Activated T-cell treated with anti-CD3 and anti-CD28 coated beads, Interleukin-2, amount 50 U/mL, for 72 hours (primary cell): Measurements from ENCODE around the gene SRPK2. TPM values are rescaled to one million over a fixed set of nuclear protein-coding genes. Genes with fewer than 3 reads are reported as not detected.

ENCODE experiments used
- ATAC-seq, 2 donors: fragments of 150-1000 bp; cut with Tn5 transposase; replicated peaks in 1 of 2; 2 replicates each; pipeline ENCODE4 v1.10.0; 2021; ENCODE audit warnings: moderate library complexity in 2 of 2, mild to moderate bottlenecking in 1 of 2
- DNase-seq, 2 donors: peaks; one replicate each; pipeline ENCODE4 v3.0.0; 2021 to 2022; ENCODE audit warnings: mixed read lengths in 1 of 2
- H3K27ac Mint-ChIP-seq: one replicate; pipeline ENCODE4 v1.8.0; 2022; ENCODE audit warnings: mild to moderate bottlenecking, moderate library complexity, mixed read lengths
- H3K27me3 Mint-ChIP-seq: one replicate; pipeline ENCODE4 v1.8.0; 2022; ENCODE audit warnings: low read depth, mixed read lengths
- H3K36me3 Mint-ChIP-seq, 2 donors: one replicate each; pipeline ENCODE4 v1.8.0; 2022; ENCODE audit warnings: mixed read lengths in 2 of 2, mild to moderate bottlenecking in 1 of 2; ENCODE audit not compliant: insufficient read depth in 2 of 2
- H3K4me1 Mint-ChIP-seq: one replicate; pipeline ENCODE4 v1.8.0; 2022; ENCODE audit warnings: low read depth, mixed read lengths
- H3K4me3 Mint-ChIP-seq, 2 donors: one replicate each; pipeline ENCODE4 v1.8.0; 2022; ENCODE audit warnings: mild to moderate bottlenecking in 2 of 2, mixed read lengths in 2 of 2, moderate library complexity in 2 of 2
- H3K9me3 Mint-ChIP-seq, 2 donors: one replicate each; pipeline ENCODE4 v1.8.0; 2022; ENCODE audit warnings: mixed read lengths in 2 of 2
- total RNA-seq, 2 donors: library from RNA; stranded (reverse); gene quantifications; one replicate each; pipeline ENCODE4 v1.2.3, GENCODE V29; 2022

SRPK2 gene
- total RNA-seq, 2 donors from 2014 or later = 45.4 to 51.0 TPM

DNA sequence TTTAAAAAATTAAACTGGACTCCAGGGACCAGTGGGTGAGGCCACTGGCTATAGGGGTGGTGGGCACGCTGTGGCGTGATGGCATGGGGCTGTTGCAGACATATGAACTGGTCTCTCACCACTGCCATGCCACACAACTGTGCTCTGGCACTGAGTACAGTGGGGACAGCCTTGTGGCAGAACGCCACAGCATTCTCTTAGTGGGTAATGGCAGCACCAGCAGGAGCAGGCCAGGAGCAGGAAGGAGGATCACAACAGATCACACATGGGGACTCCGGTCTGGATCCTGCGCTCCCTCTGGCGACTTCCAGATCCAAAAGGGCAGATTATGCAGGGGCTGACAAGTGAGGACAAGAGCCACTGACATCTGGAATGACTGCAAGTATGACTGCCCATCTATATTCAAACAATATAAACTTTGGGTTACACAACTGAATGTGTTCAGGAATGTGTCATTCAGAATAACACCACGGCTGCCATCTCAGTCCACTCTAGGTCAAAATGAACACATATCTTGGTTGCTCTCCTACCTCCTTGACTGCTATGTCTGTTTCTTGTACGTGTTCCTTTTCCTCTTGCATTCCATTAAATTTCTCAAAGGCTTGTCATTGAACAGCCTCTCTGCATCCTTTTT lies 198.7 kb downstream of the SRPK2 start:
- Mint-ChIP-seq H3K27ac (no peak overlapping the region), H3K4me3 (no peak overlapping the region), H3K9me3 (peaks cover 0 to 1% of the 10 kb centered on the region in 2 donors), H3K36me3 (peaks cover 0 to 2% of the 10 kb centered on the region in 2 donors), H3K4me1 (peaks cover 21% of the 10 kb centered on the region), H3K27me3 (no peaks in the 10 kb centered on the region)
- no peak for ATAC-seq
- DNase-seq = no peak

- peaks cover 0 to 1% of the 10 kb centered on the region in 2 donors for H3K9me3 Mint-ChIP-seq
- H3K27ac Mint-ChIP-seq = peak overlapping the region; percentile 45
- H3K4me1 Mint-ChIP-seq = peaks cover 22% of the 10 kb centered on the region
- H3K4me3 Mint-ChIP-seq = no peak overlapping the region
- no peak for DNase-seq
- peaks cover 0 to 2% of the 10 kb centered on the region in 2 donors for H3K36me3 Mint-ChIP-seq
- no peak for ATAC-seq
- H3K27me3 Mint-ChIP-seq = no peaks in the 10 kb centered on the region
Observed at GRCh38 chr7:105188201-105188600, 200.5 kb downstream of the SRPK2 start.

- no peak for DNase-seq
- peaks cover 0 to 2% of the 10 kb centered on the region in 2 donors for H3K36me3 Mint-ChIP-seq
- peak overlapping the region; percentile 45 for H3K27ac Mint-ChIP-seq
- no peak overlapping the region for H3K4me3 Mint-ChIP-seq
- no peak for ATAC-seq
- peaks cover 25% of the 10 kb centered on the region for H3K4me1 Mint-ChIP-seq
- no peaks in the 10 kb centered on the region for H3K27me3 Mint-ChIP-seq
- peaks cover 0 to 1% of the 10 kb centered on the region in 2 donors for H3K9me3 Mint-ChIP-seq
Observed at GRCh38 chr7:105187302-105188169, 201.2 kb downstream of the SRPK2 start.

DNA sequence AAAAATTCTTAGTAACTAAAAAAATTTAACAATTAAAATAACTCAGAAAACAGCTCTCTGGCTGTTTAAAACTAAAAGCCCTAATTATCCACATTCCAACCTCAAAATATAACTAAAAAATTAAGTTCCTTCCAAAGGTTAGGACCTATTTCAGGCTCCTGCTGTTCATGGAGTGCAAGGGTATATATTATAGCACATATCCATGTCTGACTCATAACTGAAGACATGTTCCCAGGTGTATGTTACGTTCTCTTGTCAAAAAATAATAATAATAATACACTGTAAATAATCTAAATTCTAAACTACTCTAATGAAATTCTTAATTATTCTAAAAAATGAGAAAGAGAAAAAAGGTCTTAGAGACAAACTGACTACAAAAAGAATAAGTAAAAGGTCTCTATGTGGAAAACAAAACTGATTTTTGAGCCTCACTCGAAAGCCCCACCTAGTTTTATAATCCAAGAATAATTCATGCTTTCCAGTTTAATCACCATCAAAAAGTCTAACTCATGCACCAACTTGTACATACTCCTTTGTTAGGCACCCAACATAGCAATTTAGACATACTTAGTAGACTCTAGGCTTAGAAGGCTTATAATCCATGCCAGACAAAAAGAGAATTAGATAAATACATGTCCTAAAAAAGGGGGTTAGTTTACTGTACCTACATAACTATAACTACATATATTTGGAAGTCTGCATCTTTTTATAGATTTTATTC lies 203.3 kb downstream of the SRPK2 start:
- ATAC-seq (no peak), DNase-seq (no peak)
- peaks cover 21% of the 10 kb centered on the region for H3K4me1 Mint-ChIP-seq
- peaks cover 0 to 5% of the 10 kb centered on the region in 2 donors for H3K36me3 Mint-ChIP-seq
- H3K27me3 Mint-ChIP-seq = no peaks in the 10 kb centered on the region
- H3K4me3 Mint-ChIP-seq = no peak overlapping the region
- no peak overlapping the region for H3K27ac Mint-ChIP-seq
- H3K9me3 Mint-ChIP-seq = peaks cover 0 to 4% of the 10 kb centered on the region in 2 donors

DNA sequence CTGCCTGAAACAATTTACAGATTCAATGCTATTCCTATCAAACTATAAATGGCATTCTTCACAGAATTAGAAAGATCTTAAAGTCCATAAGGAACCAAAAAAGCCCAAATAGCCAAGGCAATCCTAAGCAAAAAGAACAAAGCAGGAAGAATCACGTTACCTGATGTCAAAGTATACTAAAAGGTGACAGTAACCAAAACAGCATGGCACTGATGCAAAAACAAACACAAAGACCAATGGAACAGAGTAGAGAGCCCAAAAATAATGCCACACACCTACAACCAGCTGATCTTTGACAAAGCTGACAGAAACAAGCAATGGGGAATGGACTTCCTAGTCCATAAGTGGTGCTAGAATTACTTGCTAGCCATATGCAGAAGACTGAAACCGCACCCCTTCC lies 208.7 kb downstream of the SRPK2 start:
- H3K4me3 Mint-ChIP-seq = no peak overlapping the region
- no peaks in the 10 kb centered on the region for H3K27me3 Mint-ChIP-seq
- H3K4me1 Mint-ChIP-seq = peaks cover 9% of the 10 kb centered on the region
- H3K27ac Mint-ChIP-seq = no peak overlapping the region
- H3K9me3 Mint-ChIP-seq = peaks cover 3 to 8% of the 10 kb centered on the region in 2 donors
- H3K36me3 Mint-ChIP-seq = peaks cover 2 to 9% of the 10 kb centered on the region in 2 donors
- DNase-seq (no peak), ATAC-seq (no peak)

GRCh38 chr7:105178928-105179541 lies 209.7 kb downstream of the SRPK2 start:
- ATAC-seq (no peak), DNase-seq (no peak)
- no peak overlapping the region for H3K4me3 Mint-ChIP-seq
- H3K27me3 Mint-ChIP-seq = no peaks in the 10 kb centered on the region
- H3K36me3 Mint-ChIP-seq = peaks cover 2 to 9% of the 10 kb centered on the region in 2 donors
- peaks cover 3 to 8% of the 10 kb centered on the region in 2 donors for H3K9me3 Mint-ChIP-seq
- H3K4me1 Mint-ChIP-seq = peaks cover 9% of the 10 kb centered on the region
- no peak overlapping the region for H3K27ac Mint-ChIP-seq

DNA sequence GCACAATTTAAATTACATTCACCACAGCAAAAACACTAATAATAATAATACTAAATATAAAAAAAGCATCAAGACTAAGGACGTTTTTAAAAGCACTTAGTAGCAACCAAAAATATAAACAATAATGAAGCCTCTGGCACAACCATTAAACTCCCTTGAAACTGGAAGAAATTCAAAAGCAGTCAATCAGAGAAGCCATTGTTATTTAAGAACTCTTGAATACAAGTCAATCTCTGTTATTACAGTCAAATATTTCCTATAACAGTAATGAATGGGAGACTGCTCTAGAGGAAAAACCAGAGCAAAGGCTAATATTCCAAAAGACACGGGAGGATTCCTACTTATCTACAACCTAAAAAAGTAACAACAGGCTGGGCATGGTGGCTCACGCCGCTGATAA lies 210.5 kb downstream of the SRPK2 start:
- Mint-ChIP-seq H3K4me1 (peaks cover 12% of the 10 kb centered on the region), H3K36me3 (peaks cover 2 to 9% of the 10 kb centered on the region in 2 donors), H3K27ac (no peak overlapping the region), H3K9me3 (peaks cover 3 to 8% of the 10 kb centered on the region in 2 donors), H3K27me3 (no peaks in the 10 kb centered on the region), H3K4me3 (no peak overlapping the region)
- DNase-seq (no peak), ATAC-seq (no peak)

- peaks cover 2 to 9% of the 10 kb centered on the region in 2 donors for H3K36me3 Mint-ChIP-seq
- H3K4me3 Mint-ChIP-seq = no peak overlapping the region
- H3K27ac Mint-ChIP-seq = no peak overlapping the region
Observed at GRCh38 chr7:105177026-105177425, 211.7 kb downstream of the SRPK2 start.

DNA sequence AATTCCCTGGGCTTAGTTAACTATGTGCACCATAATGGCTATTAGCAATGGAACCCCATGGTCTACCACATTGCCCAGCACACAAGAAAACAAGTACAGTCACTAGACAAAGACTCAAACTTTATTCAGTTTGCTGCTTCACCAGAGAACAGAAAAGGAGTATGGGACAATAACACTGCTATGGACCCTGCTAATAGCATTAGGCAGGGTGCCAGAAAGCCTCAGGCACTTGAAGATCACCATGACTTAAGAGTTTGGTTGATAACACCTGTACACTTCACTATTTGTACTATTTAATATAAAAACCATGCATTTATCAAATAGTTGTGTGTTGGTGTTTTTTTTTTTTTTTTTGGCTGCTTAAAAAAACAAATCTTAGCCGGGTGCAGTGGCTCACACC lies 215.1 kb downstream of the SRPK2 start:
- no peak overlapping the region for H3K27ac Mint-ChIP-seq
- DNase-seq (no peak), ATAC-seq (no peak)
- no peaks in the 10 kb centered on the region for H3K27me3 Mint-ChIP-seq
- no peak overlapping the region for H3K4me3 Mint-ChIP-seq
- H3K9me3 Mint-ChIP-seq = no peaks in the 10 kb centered on the region
- H3K4me1 Mint-ChIP-seq = peaks cover 15% of the 10 kb centered on the region
- H3K36me3 Mint-ChIP-seq = peaks cover 0 to 2% of the 10 kb centered on the region in 2 donors

More at GRCh38 chr7:105177026-105177425, 211.7 kb downstream of the SRPK2 start:
- H3K27me3 Mint-ChIP-seq = no peaks in the 10 kb centered on the region
- peaks cover 3 to 8% of the 10 kb centered on the region in 2 donors for H3K9me3 Mint-ChIP-seq
- no peak for DNase-seq
- peaks cover 10% of the 10 kb centered on the region for H3K4me1 Mint-ChIP-seq
- no peak for ATAC-seq

GRCh38 chr7:105164751-105165150 lies 224.0 kb downstream of the SRPK2 start:
- Mint-ChIP-seq H3K4me1 (peaks cover 6% of the 10 kb centered on the region), H3K27me3 (no peaks in the 10 kb centered on the region), H3K9me3 (no peaks in the 10 kb centered on the region), H3K4me3 (no peak overlapping the region), H3K36me3 (peaks cover 11 to 26% of the 10 kb centered on the region in 2 donors), H3K27ac (no peak overlapping the region)
- no peak for DNase-seq
- no peak for ATAC-seq

- Mint-ChIP-seq H3K27ac (no peak overlapping the region), H3K36me3 (peaks cover 9 to 26% of the 10 kb centered on the region in 2 donors)
- no peak for ATAC-seq
Observed at GRCh38 chr7:105163718-105164117, 225.0 kb downstream of the SRPK2 start.

GRCh38 chr7:105161366-105161765 lies 227.4 kb downstream of the SRPK2 start:
- Mint-ChIP-seq H3K4me1 (peaks cover 14% of the 10 kb centered on the region), H3K27ac (no peak overlapping the region), H3K4me3 (no peak overlapping the region), H3K27me3 (no peaks in the 10 kb centered on the region), H3K36me3 (peaks cover 9 to 17% of the 10 kb centered on the region in 2 donors), H3K9me3 (no peaks in the 10 kb centered on the region)
- ATAC-seq = no peak
- no peak for DNase-seq

More at GRCh38 chr7:105163718-105164117, 225.0 kb downstream of the SRPK2 start:
- no peaks in the 10 kb centered on the region for H3K27me3 Mint-ChIP-seq
- no peaks in the 10 kb centered on the region for H3K9me3 Mint-ChIP-seq
- peaks cover 6% of the 10 kb centered on the region for H3K4me1 Mint-ChIP-seq
- no peak overlapping the region for H3K4me3 Mint-ChIP-seq
- DNase-seq = no peak
